ENCODE results near the gene POC1A.

GRCh38 chr3:52077925-52078324 lies 76.3 kb downstream of the POC1A start:
- TF ChIP-seq ELF4 (IDR thresholded peaks at IDR 0.05) (no peak), NFRKB (IDR thresholded peaks at IDR 0.05) (no peak), BHLHE40 (IDR thresholded peaks at IDR 0.05; ENCODE audit: borderline replicate concordance) (no peak), SP1 (IDR thresholded peaks at IDR 0.05) (no peak), FOXM1 (IDR thresholded peaks at IDR 0.05; ENCODE audit: borderline replicate concordance) (no peak), HDGF (IDR thresholded peaks at IDR 0.05; ENCODE audit: borderline replicate concordance) (no peak), ARNT (IDR thresholded peaks at IDR 0.05) (no peak), SUZ12 (IDR thresholded peaks at IDR 0.05) (no peak), FOXA1 (IDR thresholded peaks at IDR 0.05) (no peak), ZNF384 (IDR thresholded peaks at IDR 0.05) (no peak)

Measured in HEK293T (cell line).